ENCODE results near the gene CST7. TPM values are rescaled to one million over a fixed set of nuclear protein-coding genes. Genes with fewer than 3 reads are reported as not detected.
A peak's percentile ranks its signal among the peaks of the same experiment; 100 is the strongest.

CST7 gene, protein sequence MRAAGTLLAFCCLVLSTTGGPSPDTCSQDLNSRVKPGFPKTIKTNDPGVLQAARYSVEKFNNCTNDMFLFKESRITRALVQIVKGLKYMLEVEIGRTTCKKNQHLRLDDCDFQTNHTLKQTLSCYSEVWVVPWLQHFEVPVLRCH
- total RNA-seq = 115 and 121 TPM in 2 replicates

DNA sequence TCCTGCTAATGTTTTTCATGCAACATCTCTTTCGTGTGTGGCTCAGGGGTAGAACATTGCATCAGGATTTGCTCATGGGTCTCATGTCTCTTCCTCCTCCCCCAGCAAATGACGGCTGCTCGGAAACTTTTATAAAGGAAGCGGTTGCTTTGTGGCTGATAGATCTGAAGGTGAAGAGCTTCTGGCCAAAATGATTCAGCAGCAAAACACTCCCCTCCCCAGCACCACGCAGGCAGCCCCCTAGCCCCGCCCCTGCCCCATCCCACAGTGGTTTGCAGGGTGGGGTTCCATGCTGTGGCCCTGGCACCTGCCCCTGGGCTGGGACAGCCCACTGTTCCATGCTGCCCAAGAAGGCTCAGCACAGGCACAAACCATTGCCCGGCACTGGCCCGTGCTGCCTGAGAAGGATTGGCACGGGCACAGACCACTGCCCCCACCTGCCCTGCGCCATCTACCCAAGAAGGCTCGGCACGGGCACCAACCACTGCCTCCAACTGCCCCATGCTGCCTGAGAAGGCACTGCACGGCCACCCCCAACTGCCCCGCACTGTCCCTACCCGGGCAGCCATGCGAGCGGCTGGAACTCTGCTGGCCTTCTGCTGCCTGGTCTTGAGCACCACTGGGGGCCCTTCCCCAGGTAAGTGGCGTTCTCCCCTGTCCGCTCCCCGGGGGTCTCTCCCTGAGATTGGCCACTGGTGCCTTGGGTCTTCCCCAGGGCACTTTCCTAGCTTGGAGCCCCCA lies at the start of gene CST7:
TSS of gene CST7 (plus strand) at position 331 of the 741 bp plus-strand sequence. CDS start at position 568, 237 bp downstream.
- intact Hi-C loops (cut with micrococcal nuclease) = loop anchor here (1.0 to 5.0 kb wide), 5 partner anchors 17 to 443 kb away; partner anchors contain the start of genes ABHD12 and ACSS1
- peaks cover 76% of the 10 kb centered on the region for H3K36me3 Mint-ChIP-seq (ENCODE audit: low read depth)
- peak within 1 kb of the TSS; percentile 96 for H3K27ac Mint-ChIP-seq
- peaks cover 39% of the 10 kb centered on the region for H3K9me3 Mint-ChIP-seq
- H3K27me3 Mint-ChIP-seq (ENCODE audit: low read depth) = no peaks in the 10 kb centered on the region
- peaks cover 57% of the 10 kb centered on the region for H3K4me1 Mint-ChIP-seq (ENCODE audit: low read depth)
- peak; percentile 83 for DNase-seq (ENCODE audit: low spot score)
- H3K4me3 Mint-ChIP-seq (ENCODE audit: low read depth) = peak within 1 kb of the TSS; percentile 94

DNA sequence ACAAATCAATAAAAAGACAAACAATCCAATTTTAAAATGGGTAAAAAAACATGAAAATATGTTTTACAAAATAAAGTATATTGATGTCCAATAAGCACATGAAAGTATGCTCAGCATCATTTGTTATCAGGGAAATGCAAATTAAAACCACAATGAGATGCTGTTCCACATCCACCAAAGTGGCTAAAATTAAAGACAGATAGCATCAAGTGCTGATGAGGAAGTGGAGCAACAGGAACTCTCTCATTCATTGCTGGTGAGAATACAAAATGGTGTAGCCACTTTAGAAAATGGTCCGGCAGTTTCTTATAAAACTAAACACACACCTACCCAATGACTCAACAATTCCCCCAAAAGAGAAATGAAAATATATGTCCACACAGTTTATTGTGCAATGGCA lies 42.3 kb upstream of the CST7 start:
- Mint-ChIP-seq H3K36me3 (ENCODE audit: low read depth) (no peaks in the 10 kb centered on the region), H3K9me3 (peaks cover 7% of the 10 kb centered on the region), H3K4me1 (ENCODE audit: low read depth) (no peaks in the 10 kb centered on the region), H3K4me3 (ENCODE audit: low read depth) (no peak overlapping the region), H3K27me3 (ENCODE audit: low read depth) (peaks cover 3% of the 10 kb centered on the region), H3K27ac (no peak overlapping the region)
- no peak for DNase-seq (ENCODE audit: low spot score)
- intact Hi-C loops (cut with micrococcal nuclease) = no loop called here

DNA sequence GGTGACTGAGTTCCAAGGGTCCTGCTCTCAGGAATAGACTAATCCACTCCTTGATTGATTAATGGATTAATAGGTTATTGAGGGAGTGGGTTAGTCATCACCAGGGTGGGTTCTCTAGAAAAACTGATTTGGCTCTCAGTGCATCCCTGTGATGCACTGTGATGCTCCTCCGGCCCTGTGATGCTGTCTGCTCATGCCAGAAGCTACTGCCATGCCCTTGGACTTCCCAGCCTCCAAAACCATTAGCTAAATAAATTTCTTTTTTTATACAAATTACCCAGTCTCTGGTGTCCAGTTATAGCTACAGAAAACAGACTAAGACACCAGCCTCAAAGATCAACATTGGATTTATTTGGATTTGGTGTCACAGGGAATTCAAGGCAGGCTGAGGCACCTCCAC lies 40.4 kb upstream of the CST7 start:
- H3K27ac Mint-ChIP-seq = no peak overlapping the region

DNA sequence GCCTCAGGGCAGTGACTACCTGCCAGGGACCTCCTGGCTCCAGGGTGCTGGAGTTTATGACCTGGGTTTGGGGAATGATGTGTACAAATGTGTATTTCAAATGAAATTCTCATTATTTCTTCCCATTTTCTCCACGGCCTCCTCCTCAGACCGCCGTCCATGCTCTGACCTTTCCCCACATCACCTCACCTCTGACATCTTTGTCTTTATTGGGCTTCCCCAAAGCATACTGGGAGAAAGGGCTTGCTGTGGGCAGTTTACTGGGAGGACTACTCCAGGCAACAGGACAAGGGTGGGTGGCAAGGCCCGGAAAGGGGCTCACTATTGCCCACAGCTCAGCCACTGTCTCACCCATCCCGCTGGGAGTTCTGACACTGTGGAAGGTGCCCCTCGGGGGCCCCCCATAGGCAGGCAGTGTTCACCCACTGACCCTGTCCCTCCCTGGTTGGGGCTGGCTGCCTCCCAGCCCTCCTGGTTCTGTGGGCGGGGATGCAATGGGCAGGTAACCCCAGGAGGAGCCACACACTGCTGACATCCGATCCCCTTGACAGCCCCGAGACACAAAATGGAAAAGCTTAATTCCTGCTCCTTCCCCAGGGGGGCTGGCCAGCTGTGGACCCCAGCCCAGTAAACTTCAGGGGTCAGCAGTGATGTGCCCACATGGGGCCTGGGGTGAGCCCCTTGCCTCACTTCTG lies 39.8 kb upstream of the CST7 start:
- H3K4me3 Mint-ChIP-seq (ENCODE audit: low read depth) = no peak overlapping the region
- peaks cover 3% of the 10 kb centered on the region for H3K27me3 Mint-ChIP-seq (ENCODE audit: low read depth)
- no peak overlapping the region for H3K27ac Mint-ChIP-seq
- no peaks in the 10 kb centered on the region for H3K4me1 Mint-ChIP-seq (ENCODE audit: low read depth)
- DNase-seq (ENCODE audit: low spot score) = no peak
- H3K36me3 Mint-ChIP-seq (ENCODE audit: low read depth) = no peaks in the 10 kb centered on the region
- intact Hi-C loops (cut with micrococcal nuclease) = no loop called here
- H3K9me3 Mint-ChIP-seq = peaks cover 7% of the 10 kb centered on the region

More for the DNA sequence above, 40.4 kb upstream of the CST7 start:
- Mint-ChIP-seq H3K4me3 (ENCODE audit: low read depth) (no peak overlapping the region), H3K9me3 (peaks cover 7% of the 10 kb centered on the region), H3K27me3 (ENCODE audit: low read depth) (peaks cover 3% of the 10 kb centered on the region), H3K36me3 (ENCODE audit: low read depth) (no peaks in the 10 kb centered on the region), H3K4me1 (ENCODE audit: low read depth) (no peaks in the 10 kb centered on the region)
- DNase-seq (ENCODE audit: low spot score) = no peak
- intact Hi-C loops (cut with micrococcal nuclease) = no loop called here

DNA sequence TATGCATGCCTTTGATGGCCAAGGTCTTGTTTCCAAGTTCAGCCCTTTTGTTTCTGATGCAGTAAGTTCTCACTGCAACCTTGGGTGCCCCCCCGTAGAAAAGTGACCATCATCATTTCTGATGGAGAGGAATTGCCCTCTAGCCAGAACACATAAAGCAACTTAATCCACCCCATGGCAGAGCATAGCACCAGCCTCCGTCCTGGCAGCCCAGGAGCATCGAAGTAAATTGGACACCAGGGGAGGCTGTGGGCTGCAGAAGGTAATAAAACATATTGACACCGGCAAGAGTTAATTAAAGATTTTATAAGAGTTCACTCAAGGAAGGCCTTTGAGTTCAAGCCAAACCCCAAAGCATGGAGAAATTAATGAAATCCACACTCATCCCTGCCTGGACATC lies 39.2 kb upstream of the CST7 start:
- DNase-seq (ENCODE audit: low spot score) = no peak
- Mint-ChIP-seq H3K4me1 (ENCODE audit: low read depth) (no peaks in the 10 kb centered on the region), H3K27me3 (ENCODE audit: low read depth) (peaks cover 3% of the 10 kb centered on the region), H3K27ac (no peak overlapping the region), H3K9me3 (peaks cover 7% of the 10 kb centered on the region), H3K36me3 (ENCODE audit: low read depth) (no peaks in the 10 kb centered on the region), H3K4me3 (ENCODE audit: low read depth) (no peak overlapping the region)
- intact Hi-C loops (cut with micrococcal nuclease) = no loop called here

DNA sequence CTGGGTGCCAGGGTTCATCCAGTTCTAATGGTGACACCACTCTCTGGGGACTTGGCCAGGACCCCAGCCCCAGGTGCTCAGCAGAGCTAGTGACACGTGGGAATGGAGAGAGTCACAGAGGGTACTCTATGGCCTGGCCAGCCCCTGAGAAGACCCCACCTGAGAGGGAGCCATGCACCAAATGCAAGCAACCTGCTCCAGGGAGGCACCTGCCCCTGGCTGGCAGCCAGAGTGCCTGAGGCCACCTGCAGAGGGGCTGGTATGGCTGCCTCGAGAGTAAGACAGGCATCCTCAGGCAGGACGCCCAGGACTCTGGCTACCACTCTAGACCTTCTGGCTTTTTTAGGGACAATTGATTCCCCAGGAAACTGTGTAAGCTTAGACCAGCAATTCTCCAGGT lies 38.6 kb upstream of the CST7 start:
- peaks cover 7% of the 10 kb centered on the region for H3K9me3 Mint-ChIP-seq
- no peak overlapping the region for H3K4me3 Mint-ChIP-seq (ENCODE audit: low read depth)
- intact Hi-C loops (cut with micrococcal nuclease) = no loop called here
- no peaks in the 10 kb centered on the region for H3K36me3 Mint-ChIP-seq (ENCODE audit: low read depth)
- no peak for DNase-seq (ENCODE audit: low spot score)
- H3K27ac Mint-ChIP-seq = no peak overlapping the region
- H3K27me3 Mint-ChIP-seq (ENCODE audit: low read depth) = peaks cover 3% of the 10 kb centered on the region
- no peaks in the 10 kb centered on the region for H3K4me1 Mint-ChIP-seq (ENCODE audit: low read depth)

DNA sequence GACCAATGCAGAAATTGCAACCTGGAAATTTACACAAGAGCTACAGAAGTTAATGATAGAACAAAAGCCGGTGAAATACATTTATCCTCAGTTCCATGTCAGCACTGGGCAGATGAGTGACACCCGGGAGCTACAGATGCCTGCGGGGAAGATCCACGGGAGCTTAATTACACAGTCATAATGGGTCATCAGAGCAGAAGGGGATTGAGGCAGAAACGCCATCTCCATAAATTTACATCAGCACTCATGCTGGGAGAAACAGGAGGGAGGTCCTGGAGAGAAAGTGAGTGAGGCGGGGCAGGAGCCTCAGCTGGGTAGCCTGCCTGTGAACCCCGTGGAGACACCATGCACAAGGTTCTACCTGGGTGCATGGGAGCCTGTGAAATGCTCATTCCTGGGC lies 37.6 kb upstream of the CST7 start:
- Mint-ChIP-seq H3K4me1 (ENCODE audit: low read depth) (no peaks in the 10 kb centered on the region), H3K27ac (no peak overlapping the region), H3K9me3 (peaks cover 7% of the 10 kb centered on the region), H3K36me3 (ENCODE audit: low read depth) (no peaks in the 10 kb centered on the region), H3K4me3 (ENCODE audit: low read depth) (no peak overlapping the region), H3K27me3 (ENCODE audit: low read depth) (peaks cover 3% of the 10 kb centered on the region)
- DNase-seq (ENCODE audit: low spot score) = no peak
- intact Hi-C loops (cut with micrococcal nuclease) = no loop called here

DNA sequence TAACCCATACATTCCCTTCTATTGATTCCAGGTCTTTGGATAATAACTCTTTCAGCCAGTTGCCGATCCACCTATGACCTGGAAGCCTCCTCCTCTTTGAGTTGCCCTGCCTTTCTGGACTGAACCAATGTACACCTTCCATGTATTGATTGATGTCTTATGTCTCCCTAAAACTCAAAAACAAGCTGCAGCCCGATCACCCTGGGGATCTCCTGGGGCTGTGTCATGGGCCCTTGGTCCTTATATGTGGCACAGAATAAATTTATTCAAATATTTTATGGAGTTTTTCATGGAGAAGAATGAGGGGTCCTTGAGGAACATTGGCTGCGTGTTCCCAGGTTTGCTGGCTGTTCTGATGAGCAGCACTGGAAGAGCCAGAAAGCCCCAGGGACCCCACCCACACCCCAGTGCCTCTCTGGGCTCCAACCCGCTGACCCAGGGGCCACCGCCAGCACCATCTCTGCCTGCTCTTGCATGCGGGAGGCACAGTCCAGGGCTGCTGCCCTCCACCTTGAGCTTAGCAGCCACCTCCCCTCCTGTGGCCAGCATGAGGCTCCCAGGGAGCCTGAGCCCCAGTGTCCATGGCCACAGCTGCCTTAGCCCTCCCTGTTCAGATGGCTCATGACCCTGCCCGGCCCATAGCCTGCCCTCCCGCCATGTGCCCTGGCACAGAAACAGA lies 36.5 kb upstream of the CST7 start:
- Mint-ChIP-seq H3K36me3 (ENCODE audit: low read depth) (no peaks in the 10 kb centered on the region), H3K4me1 (ENCODE audit: low read depth) (no peaks in the 10 kb centered on the region), H3K27ac (no peak overlapping the region), H3K9me3 (no peaks in the 10 kb centered on the region), H3K4me3 (ENCODE audit: low read depth) (no peak overlapping the region), H3K27me3 (ENCODE audit: low read depth) (peaks cover 6% of the 10 kb centered on the region)
- no peak for DNase-seq (ENCODE audit: low spot score)
- intact Hi-C loops (cut with micrococcal nuclease) = no loop called here

DNA sequence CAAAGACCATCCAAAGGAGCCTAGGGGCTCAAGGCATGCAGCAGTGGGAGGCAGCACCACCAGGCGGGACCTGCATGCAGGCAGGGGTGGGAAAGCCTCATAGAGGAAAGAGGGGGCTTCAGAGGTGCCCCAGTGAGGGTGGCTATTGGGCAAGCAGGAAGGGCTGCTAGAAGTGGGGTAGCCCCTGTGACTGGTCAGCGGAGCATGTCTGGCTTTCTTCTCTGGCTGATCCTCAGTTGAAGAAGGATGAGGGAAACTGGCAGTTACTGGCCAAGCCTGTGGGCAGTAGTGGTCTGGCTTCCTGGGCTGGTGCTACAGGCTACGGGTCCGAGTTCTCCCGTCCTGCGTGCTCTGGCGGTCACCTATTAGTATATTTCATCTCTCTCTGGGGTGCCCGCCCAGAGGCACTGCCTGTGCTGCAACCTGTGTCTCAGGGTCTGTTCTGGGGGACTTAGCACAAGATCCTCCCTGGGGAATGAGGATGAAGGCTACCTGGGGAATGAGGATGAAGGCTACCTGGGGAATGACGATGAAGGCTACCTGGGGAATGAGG lies 35.9 kb upstream of the CST7 start:
- Mint-ChIP-seq H3K27me3 (ENCODE audit: low read depth) (peaks cover 6% of the 10 kb centered on the region), H3K4me1 (ENCODE audit: low read depth) (no peaks in the 10 kb centered on the region), H3K9me3 (no peaks in the 10 kb centered on the region), H3K27ac (no peak overlapping the region), H3K4me3 (ENCODE audit: low read depth) (no peak overlapping the region), H3K36me3 (ENCODE audit: low read depth) (no peaks in the 10 kb centered on the region)
- DNase-seq (ENCODE audit: low spot score) = no peak
- intact Hi-C loops (cut with micrococcal nuclease) = no loop called here

DNA sequence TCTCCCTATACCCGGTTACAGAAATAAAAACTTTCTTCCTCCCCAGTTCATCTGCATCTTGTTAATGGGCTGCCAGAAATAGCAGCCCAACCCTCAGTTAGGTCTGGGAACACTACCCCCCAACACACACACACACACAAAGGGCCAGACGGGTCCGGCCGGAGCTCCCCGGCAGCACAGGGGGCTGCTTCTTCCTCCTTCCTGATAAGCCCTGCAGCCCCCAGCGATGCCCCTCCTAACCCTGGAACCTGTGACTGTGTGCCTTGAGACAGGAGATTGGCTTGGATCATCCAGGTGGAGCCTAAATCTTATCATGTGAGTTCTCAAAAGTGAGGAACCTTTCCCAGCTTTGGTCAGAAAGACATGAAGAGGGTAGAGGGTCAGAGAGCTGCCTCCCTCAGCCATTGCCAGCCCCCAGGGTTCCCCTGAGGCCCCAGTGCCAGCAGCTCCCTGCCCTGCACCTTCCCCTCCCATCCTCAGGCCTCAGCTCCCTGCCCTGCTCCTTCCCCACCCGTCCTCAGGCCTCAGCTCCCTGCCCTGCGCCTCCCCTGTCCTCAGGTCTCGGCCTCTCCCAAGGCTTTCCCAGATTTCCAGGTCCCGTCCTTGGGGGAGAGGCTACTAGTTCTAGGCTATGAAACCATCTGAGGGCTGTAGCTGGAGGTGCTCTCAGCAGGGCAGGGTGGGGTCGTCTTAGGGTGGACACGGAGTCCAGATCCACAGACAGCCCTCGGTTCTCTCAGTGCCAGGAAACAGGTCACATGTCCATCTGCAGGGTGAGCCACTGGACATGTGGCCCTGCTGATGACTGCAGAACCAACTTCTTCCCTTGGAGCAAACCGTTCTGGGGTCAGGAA lies 34.5 kb upstream of the CST7 start:
- no peaks in the 10 kb centered on the region for H3K9me3 Mint-ChIP-seq

DNA sequence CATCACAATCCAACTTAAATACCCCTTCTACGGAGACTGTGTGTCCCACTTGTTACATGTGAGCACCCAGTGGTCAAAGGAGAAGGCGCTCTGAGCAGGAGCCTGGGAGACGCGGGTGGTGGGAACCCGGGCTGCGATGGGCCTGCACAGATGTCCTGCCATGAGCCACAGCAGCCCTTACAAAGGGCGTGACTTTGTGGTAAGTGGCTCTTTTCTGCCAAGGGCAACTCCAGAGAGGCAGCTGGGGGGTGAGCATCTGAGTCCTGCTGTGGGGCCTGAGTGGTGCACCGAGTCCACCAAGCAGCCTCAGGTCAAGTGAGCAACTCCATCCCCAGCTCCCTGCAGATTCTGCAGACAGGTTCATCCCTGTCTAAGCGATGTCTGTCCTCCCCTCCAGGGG lies 33.6 kb upstream of the CST7 start:
- Mint-ChIP-seq H3K4me1 (ENCODE audit: low read depth) (peaks cover 8% of the 10 kb centered on the region), H3K36me3 (ENCODE audit: low read depth) (no peaks in the 10 kb centered on the region), H3K27me3 (ENCODE audit: low read depth) (peaks cover 6% of the 10 kb centered on the region), H3K9me3 (no peaks in the 10 kb centered on the region), H3K27ac (no peak overlapping the region), H3K4me3 (ENCODE audit: low read depth) (no peak overlapping the region)
- DNase-seq (ENCODE audit: low spot score) = no peak
- intact Hi-C loops (cut with micrococcal nuclease) = no loop called here

More for the DNA sequence above, 34.5 kb upstream of the CST7 start:
- peak; percentile 2 for DNase-seq (ENCODE audit: low spot score)
- Mint-ChIP-seq H3K36me3 (ENCODE audit: low read depth) (no peaks in the 10 kb centered on the region), H3K4me3 (ENCODE audit: low read depth) (no peak overlapping the region), H3K27me3 (ENCODE audit: low read depth) (peaks cover 6% of the 10 kb centered on the region), H3K4me1 (ENCODE audit: low read depth) (peaks cover 5% of the 10 kb centered on the region), H3K27ac (no peak overlapping the region)
- intact Hi-C loops (cut with micrococcal nuclease) = no loop called here

DNA sequence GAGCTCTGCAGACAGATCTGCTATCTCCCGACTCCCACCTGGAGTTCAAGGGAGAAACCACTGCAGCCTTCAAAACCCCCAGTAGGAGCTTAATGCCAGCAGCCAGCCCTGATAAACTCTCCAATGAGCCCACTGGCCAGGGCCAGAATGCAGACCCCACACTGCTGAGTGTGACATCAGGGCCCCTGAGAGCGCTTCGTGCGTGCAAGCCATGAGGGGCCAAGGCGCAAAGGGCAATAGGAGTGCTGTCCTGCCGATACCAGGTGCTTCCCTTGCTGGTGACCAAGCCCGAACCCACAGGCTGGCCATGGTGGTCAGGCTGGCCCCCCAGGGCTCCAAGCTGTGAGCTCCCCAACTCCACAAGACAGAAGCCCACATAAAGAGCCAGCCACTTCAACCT lies 33.2 kb upstream of the CST7 start:
- Mint-ChIP-seq H3K4me3 (ENCODE audit: low read depth) (no peak overlapping the region), H3K36me3 (ENCODE audit: low read depth) (no peaks in the 10 kb centered on the region), H3K27me3 (ENCODE audit: low read depth) (peaks cover 6% of the 10 kb centered on the region), H3K27ac (no peak overlapping the region), H3K9me3 (no peaks in the 10 kb centered on the region), H3K4me1 (ENCODE audit: low read depth) (peaks cover 8% of the 10 kb centered on the region)
- DNase-seq (ENCODE audit: low spot score) = peak; percentile 6
- intact Hi-C loops (cut with micrococcal nuclease) = no loop called here

All from activated T-helper 2 cell treated with anti-CD3 and anti-CD28 coated beads, Interferon-gamma antibody, Interleukin-2, Interleukin-4, amounts not matched to agents 10 μg/mL and 5 μg/mL and 100 μg/mL, durations not matched to agents 14 hours and 24 hours and 36 hours (primary cell).